ENCODE results near the gene PRR23E.

GRCh38 chr3:127234778-127235177 is 41.8 kb downstream of the PRR23E start:
- no peak for TF ChIP-seq CTCF (IDR thresholded peaks at IDR 0.05)
- TF ChIP-seq EP300 (IDR thresholded peaks at IDR 0.05): no peak
- TF ChIP-seq POLR2A (IDR thresholded peaks at IDR 0.05): no peak
